Measurements from ENCODE around the gene PTPN1.

- no peak for TF ChIP-seq POLR2A (IDR thresholded peaks at IDR 0.05; ENCODE audit: low read depth, low read length)
- no peak for TF ChIP-seq POLR2AphosphoS5 (IDR thresholded peaks at IDR 0.05; ENCODE audit: low read depth, low read length)
- TF ChIP-seq PAX5 (IDR thresholded peaks at IDR 0.05; ENCODE audit: insufficient read depth, low read length, severe bottlenecking) = no peak
- no peak for TF ChIP-seq TAF1 (IDR thresholded peaks at IDR 0.05; ENCODE audit: low read depth, low read length)
- TF ChIP-seq POU2F2 (IDR thresholded peaks at IDR 0.05; ENCODE audit: low read depth, low read length) = no peak
- no peak for TF ChIP-seq SPI1 (IDR thresholded peaks at IDR 0.05; ENCODE audit: low read depth, low read length)
Measured at GRCh38 chr20:50578061-50578777, 68.0 kb downstream of the PTPN1 start.
